ENCODE data around the gene POMT2. TPM values are rescaled to one million over a fixed set of nuclear protein-coding genes. Genes with fewer than 3 reads are reported as not detected.

The POMT2 gene
- total and polyA plus RNA-seq, 2 donors (not counting 1 experiment from before 2014, with no cell fraction given): 9.6 to 11.0 TPM

DNA sequence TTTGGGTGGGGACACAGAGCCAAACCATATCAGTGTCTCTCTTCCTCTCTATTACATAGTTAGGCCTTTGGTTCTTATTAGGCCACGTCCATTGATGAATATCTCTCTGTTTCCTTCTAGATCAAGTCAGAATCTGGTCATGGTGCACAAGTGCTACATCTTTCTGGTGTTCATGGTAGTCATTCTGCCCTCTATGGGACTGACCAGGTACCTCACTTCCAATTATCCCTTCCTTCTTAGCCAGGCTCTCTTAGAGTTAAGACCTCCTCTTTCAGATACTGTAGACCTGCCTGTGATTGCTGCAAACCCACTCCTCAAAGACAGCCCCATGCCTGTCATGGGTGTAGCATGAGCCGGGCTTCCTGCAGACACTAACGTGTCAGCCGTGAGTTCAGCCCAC, 74.9 kb downstream of the POMT2 start:
- H3K27ac ChIP-seq (ENCODE audit: insufficient read depth, low read length): no peak overlapping the region
- no peaks in the 10 kb centered on the region for H3K4me1 ChIP-seq (ENCODE audit: control insufficient read depth, extremely low read depth, insufficient read depth, low read length)
- TF ChIP-seq, protein P1, sequence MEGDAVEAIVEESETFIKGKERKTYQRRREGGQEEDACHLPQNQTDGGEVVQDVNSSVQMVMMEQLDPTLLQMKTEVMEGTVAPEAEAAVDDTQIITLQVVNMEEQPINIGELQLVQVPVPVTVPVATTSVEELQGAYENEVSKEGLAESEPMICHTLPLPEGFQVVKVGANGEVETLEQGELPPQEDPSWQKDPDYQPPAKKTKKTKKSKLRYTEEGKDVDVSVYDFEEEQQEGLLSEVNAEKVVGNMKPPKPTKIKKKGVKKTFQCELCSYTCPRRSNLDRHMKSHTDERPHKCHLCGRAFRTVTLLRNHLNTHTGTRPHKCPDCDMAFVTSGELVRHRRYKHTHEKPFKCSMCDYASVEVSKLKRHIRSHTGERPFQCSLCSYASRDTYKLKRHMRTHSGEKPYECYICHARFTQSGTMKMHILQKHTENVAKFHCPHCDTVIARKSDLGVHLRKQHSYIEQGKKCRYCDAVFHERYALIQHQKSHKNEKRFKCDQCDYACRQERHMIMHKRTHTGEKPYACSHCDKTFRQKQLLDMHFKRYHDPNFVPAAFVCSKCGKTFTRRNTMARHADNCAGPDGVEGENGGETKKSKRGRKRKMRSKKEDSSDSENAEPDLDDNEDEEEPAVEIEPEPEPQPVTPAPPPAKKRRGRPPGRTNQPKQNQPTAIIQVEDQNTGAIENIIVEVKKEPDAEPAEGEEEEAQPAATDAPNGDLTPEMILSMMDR (conservative IDR thresholded peaks at IDR 0.05 in 1 of 2, IDR thresholded peaks at IDR 0.05 in 1 of 2; ENCODE audit: low read depth in 1 of 2, low read length in 2 of 2): no peak
- no peak for TF ChIP-seq EZH2 (IDR thresholded peaks at IDR 0.05; ENCODE audit: low read length, missing control alignments)
- no peaks in the 10 kb centered on the region for H3K27me3 ChIP-seq (ENCODE audit: control insufficient read depth, insufficient read depth, low read length)
- no peaks in the 10 kb centered on the region for H3K36me3 ChIP-seq (ENCODE audit: control insufficient read depth, insufficient read depth, low read length)
- no peaks in the 10 kb centered on the region for H3K9me3 ChIP-seq (ENCODE audit: control insufficient read depth, insufficient read depth, low read depth, low read length)
- no peak for DNase-seq (ENCODE audit: low read depth in 2 of 2)
- H3K4me3 ChIP-seq (replicated peaks in 1 of 4; ENCODE audit: control extremely low read depth in 1 of 4, insufficient read depth in 1 of 4, low read depth in 3 of 4, low read length in 4 of 4): no peak overlapping the region
- peaks cover 2% of the 10 kb centered on the region for H4K20me1 ChIP-seq (ENCODE audit: control insufficient read depth, extremely low read depth, insufficient read depth, low read length)
- no peaks in the 10 kb centered on the region for H3K79me2 ChIP-seq (ENCODE audit: control insufficient read depth, insufficient read depth, low read length)
- H2AFZ ChIP-seq (ENCODE audit: low read length): no peak overlapping the region
- H3K4me2 ChIP-seq (ENCODE audit: extremely low read depth, insufficient read depth, low read length): no peak overlapping the region
- H3K9ac ChIP-seq (ENCODE audit: insufficient read depth, low read length): no peak overlapping the region

DNA sequence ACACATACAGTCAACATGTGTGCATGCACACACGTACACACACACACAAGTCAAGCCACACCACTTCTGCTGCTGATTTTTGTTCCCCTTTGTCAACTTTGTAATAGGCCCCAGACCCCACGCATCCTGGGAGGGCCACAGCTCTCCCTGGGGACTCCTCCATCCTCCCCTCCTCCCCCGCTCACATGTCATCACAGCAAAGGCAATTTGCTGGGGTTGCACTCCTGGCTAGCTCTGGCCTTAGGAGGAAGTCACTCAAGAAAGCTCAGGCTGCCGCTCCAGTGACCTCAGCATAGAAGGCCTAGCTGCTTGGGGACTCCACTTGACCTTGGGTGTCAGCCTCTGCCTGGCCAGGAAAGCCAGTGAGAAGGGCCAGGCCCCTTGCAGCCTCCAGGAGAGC, 76.8 kb downstream of the POMT2 start:
- Histone ChIP-seq H3K27me3 (ENCODE audit: control insufficient read depth, insufficient read depth, low read length) (no peaks in the 10 kb centered on the region), H3K36me3 (ENCODE audit: control insufficient read depth, insufficient read depth, low read length) (no peaks in the 10 kb centered on the region), H3K27ac (ENCODE audit: insufficient read depth, low read length) (no peak overlapping the region), H3K79me2 (ENCODE audit: control insufficient read depth, insufficient read depth, low read length) (no peaks in the 10 kb centered on the region), H3K4me3 (replicated peaks in 1 of 4; ENCODE audit: control extremely low read depth in 1 of 4, insufficient read depth in 1 of 4, low read depth in 3 of 4, low read length in 4 of 4) (no peak overlapping the region), H3K4me1 (ENCODE audit: control insufficient read depth, extremely low read depth, insufficient read depth, low read length) (no peaks in the 10 kb centered on the region), H3K9ac (ENCODE audit: insufficient read depth, low read length) (no peak overlapping the region), H4K20me1 (ENCODE audit: control insufficient read depth, extremely low read depth, insufficient read depth, low read length) (peaks cover 2% of the 10 kb centered on the region), H3K4me2 (ENCODE audit: extremely low read depth, insufficient read depth, low read length) (no peak overlapping the region), H2AFZ (ENCODE audit: low read length) (no peak overlapping the region), H3K9me3 (ENCODE audit: control insufficient read depth, insufficient read depth, low read depth, low read length) (no peaks in the 10 kb centered on the region)
- DNase-seq (ENCODE audit: low read depth in 2 of 2): no peak
- TF ChIP-seq EZH2 (IDR thresholded peaks at IDR 0.05; ENCODE audit: low read length, missing control alignments): no peak
- TF ChIP-seq, protein P1 (conservative IDR thresholded peaks at IDR 0.05 in 1 of 2, IDR thresholded peaks at IDR 0.05 in 1 of 2; ENCODE audit: low read depth in 1 of 2, low read length in 2 of 2): no peak

DNA sequence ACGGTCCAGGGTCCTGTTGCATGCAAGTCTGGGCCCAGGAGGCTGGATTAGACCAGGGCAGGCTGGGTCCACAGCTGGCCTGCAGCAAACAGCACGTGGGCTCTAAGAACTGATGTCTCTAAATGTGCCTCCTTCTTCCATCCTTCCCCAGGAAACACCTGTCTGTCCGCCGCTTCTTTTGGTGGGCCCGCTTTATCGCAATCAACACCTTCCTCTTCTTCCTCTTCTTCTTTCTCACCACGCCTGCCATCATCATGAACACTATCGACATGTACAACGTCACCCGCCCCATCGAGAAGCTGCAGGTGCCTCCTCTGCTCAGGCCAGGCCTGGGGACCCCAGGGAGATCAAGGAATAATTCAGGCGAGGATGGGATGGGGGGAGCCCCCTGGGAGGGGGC, 77.9 kb downstream of the POMT2 start:
- H3K4me2 ChIP-seq (ENCODE audit: extremely low read depth, insufficient read depth, low read length): no peak overlapping the region
- H3K79me2 ChIP-seq (ENCODE audit: control insufficient read depth, insufficient read depth, low read length): no peaks in the 10 kb centered on the region
- H4K20me1 ChIP-seq (ENCODE audit: control insufficient read depth, extremely low read depth, insufficient read depth, low read length): no peaks in the 10 kb centered on the region
- H3K27me3 ChIP-seq (ENCODE audit: control insufficient read depth, insufficient read depth, low read length): no peaks in the 10 kb centered on the region
- H3K4me1 ChIP-seq (ENCODE audit: control insufficient read depth, extremely low read depth, insufficient read depth, low read length): no peaks in the 10 kb centered on the region
- no peak overlapping the region for H2AFZ ChIP-seq (ENCODE audit: low read length)
- H3K9ac ChIP-seq (ENCODE audit: insufficient read depth, low read length): no peak overlapping the region
- H3K36me3 ChIP-seq (ENCODE audit: control insufficient read depth, insufficient read depth, low read length): no peaks in the 10 kb centered on the region
- no peak for DNase-seq (ENCODE audit: low read depth in 2 of 2)
- H3K27ac ChIP-seq (ENCODE audit: insufficient read depth, low read length): no peak overlapping the region
- H3K4me3 ChIP-seq (replicated peaks in 1 of 4; ENCODE audit: control extremely low read depth in 1 of 4, insufficient read depth in 1 of 4, low read depth in 3 of 4, low read length in 4 of 4): no peak overlapping the region
- H3K9me3 ChIP-seq (ENCODE audit: control insufficient read depth, insufficient read depth, low read depth, low read length): no peaks in the 10 kb centered on the region
- TF ChIP-seq EZH2 (IDR thresholded peaks at IDR 0.05; ENCODE audit: low read length, missing control alignments): no peak
- TF ChIP-seq, protein P1 (conservative IDR thresholded peaks at IDR 0.05 in 1 of 2, IDR thresholded peaks at IDR 0.05 in 1 of 2; ENCODE audit: low read depth in 1 of 2, low read length in 2 of 2): no peak
